ENCODE results near the gene CRMP1. TPM values are rescaled to one million over a fixed set of nuclear protein-coding genes. Genes with fewer than 3 reads are reported as not detected.
A peak's percentile ranks its signal among the peaks of the same experiment; 100 is the strongest.

Gene CRMP1
- total and polyA plus RNA-seq, 7 donors = under 0.01 to 6.4 (median 4.2) TPM; not detected in 1

DNA sequence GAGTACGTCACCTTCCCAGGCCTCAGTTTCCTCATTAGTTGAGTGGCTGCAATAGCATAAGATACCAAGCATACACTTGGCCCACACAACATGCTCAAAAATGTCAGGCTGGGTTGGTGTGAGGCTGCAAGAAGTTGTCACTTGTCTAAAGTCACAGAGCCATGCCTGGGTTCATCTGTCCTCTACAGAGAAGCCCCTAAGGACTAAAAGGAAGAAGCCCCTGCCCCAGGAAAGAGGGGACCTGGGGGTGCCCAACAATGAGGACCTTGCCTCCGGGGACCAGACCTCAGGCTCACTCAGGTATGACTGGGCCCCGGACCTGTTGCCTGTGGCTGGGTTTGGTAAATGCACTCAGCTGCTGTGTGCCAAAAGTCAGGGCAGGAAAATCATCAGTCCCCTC, 82.7 kb downstream of the CRMP1 start:
- intact Hi-C loops (cut with DNase I) = loop anchor here (10.0 kb wide), 1 partner anchor 755 kb away; the partner anchor contains the start of gene STK32B
- DNase-seq = peak; percentile 58
- H3K27ac ChIP-seq = no peak overlapping the region
- TF ChIP-seq POLR2AphosphoS5 (IDR thresholded peaks at IDR 0.05) (no peak), EP300 (IDR thresholded peaks at IDR 0.05) (no peak), POLR2A (IDR thresholded peaks at IDR 0.05) (no peak)
- TF ChIP-seq, protein P1, sequence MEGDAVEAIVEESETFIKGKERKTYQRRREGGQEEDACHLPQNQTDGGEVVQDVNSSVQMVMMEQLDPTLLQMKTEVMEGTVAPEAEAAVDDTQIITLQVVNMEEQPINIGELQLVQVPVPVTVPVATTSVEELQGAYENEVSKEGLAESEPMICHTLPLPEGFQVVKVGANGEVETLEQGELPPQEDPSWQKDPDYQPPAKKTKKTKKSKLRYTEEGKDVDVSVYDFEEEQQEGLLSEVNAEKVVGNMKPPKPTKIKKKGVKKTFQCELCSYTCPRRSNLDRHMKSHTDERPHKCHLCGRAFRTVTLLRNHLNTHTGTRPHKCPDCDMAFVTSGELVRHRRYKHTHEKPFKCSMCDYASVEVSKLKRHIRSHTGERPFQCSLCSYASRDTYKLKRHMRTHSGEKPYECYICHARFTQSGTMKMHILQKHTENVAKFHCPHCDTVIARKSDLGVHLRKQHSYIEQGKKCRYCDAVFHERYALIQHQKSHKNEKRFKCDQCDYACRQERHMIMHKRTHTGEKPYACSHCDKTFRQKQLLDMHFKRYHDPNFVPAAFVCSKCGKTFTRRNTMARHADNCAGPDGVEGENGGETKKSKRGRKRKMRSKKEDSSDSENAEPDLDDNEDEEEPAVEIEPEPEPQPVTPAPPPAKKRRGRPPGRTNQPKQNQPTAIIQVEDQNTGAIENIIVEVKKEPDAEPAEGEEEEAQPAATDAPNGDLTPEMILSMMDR (IDR thresholded peaks at IDR 0.05) = no peak
- H3K4me3 ChIP-seq = no peak overlapping the region
- H3K27me3 ChIP-seq = no peaks in the 10 kb centered on the region
- H3K36me3 ChIP-seq = peaks cover 26 to 72% (median 29%) of the 10 kb centered on the region in 4 donors
- no peaks in the 10 kb centered on the region for H3K9me3 ChIP-seq
- peaks cover 0 to 9% (median 0%) of the 10 kb centered on the region in 4 donors for H3K4me1 ChIP-seq
- 82 to 90% methylated on average over 3 of the region's 3 CpGs for WGBS, 2 donors

DNA sequence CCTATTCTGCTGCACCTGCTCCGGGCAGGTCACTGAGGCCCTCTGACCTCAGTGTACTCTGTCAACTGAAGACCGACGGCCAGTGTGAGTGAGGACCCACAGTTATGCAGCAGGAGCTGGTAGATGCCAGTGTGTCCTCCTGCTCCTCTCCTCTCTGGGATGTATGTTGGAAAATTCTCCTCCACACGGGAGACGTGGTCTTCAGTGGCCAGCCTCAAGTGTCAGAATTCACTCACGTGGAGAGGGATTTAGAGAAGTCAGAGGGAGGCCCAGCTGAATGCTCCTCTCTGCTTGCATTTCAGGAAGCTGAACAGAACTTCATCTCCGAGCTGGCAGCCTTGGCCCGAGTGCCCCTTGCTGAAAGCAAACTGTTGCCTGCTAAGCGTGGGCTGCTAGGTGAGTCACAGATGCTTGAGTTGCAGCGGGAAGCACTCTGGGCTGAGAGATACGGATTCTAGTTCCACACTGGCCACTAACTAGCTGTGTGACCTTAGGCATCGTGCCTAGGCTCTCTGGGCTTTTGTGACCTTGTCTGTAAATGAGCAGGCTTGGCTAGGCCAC, 83.6 kb downstream of the CRMP1 start:
- H3K4me1 ChIP-seq = peaks cover 0 to 9% (median 0%) of the 10 kb centered on the region in 4 donors
- H3K27ac ChIP-seq = no peak overlapping the region
- H3K9me3 ChIP-seq = no peaks in the 10 kb centered on the region
- peak; percentile 50 for DNase-seq
- no peak overlapping the region for H3K4me3 ChIP-seq
- TF ChIP-seq EP300 (IDR thresholded peaks at IDR 0.05) = no peak
- TF ChIP-seq POLR2AphosphoS5 (IDR thresholded peaks at IDR 0.05) = no peak
- TF ChIP-seq, protein P1 (IDR thresholded peaks at IDR 0.05) = no peak
- no peak for TF ChIP-seq POLR2A (IDR thresholded peaks at IDR 0.05)
- intact Hi-C loops (cut with DNase I) = no loop called here
- H3K36me3 ChIP-seq = peaks cover 26 to 73% (median 30%) of the 10 kb centered on the region in 4 donors
- no peaks in the 10 kb centered on the region for H3K27me3 ChIP-seq
- 76 to 85% methylated on average over 12 of the region's 12 CpGs for WGBS, 2 donors

DNA sequence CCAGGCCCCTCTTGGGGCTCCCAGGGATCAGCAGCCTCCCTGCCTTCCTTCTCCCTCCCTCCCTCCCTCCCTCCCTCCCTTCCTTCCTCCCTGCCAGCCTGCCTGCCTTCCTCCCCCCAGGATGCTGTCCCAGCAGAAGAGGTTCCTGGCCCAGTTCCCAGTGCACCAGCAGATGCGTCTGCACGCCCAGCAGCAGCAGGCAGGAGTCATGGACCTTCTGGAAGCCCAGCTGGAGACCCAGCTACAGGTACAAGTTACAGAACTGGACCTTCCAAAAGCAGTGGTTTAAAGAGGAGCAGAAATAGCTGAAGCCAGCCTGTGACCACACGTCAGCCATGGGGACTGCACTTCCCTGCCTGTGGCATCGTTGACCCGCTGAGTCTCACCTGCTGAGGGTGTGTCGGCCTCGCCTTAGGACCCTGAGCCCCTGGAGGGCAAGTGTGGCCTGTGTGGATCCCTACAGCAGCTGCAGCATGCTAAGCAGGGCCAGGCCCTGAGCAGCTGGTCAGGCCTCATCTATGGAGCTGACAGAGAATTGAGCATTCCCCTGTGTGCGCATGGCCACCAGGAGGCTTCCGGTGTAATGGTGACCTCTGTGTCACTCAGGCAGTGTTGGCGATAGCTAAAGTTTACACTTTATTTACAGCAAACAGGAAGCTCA, 84.7 kb downstream of the CRMP1 start:
- Histone ChIP-seq H3K27ac (peak overlapping the region in 2 of 4 donors; percentile 8 to 28), H3K9me3 (no peaks in the 10 kb centered on the region), H3K27me3 (no peaks in the 10 kb centered on the region), H3K4me3 (no peak overlapping the region), H3K36me3 (peaks cover 21 to 80% (median 30%) of the 10 kb centered on the region in 4 donors), H3K4me1 (peaks cover 0 to 9% (median 0%) of the 10 kb centered on the region in 4 donors)
- intact Hi-C loops (cut with DNase I) = no loop called here
- peak; percentile 75 for DNase-seq
- WGBS, 2 donors = 51 to 77% methylated on average over 10 of the region's 10 CpGs
- TF ChIP-seq POLR2AphosphoS5 (IDR thresholded peaks at IDR 0.05) = peak in 1 of 4 donors; percentile 9
- no peak for TF ChIP-seq EP300 (IDR thresholded peaks at IDR 0.05)

DNA sequence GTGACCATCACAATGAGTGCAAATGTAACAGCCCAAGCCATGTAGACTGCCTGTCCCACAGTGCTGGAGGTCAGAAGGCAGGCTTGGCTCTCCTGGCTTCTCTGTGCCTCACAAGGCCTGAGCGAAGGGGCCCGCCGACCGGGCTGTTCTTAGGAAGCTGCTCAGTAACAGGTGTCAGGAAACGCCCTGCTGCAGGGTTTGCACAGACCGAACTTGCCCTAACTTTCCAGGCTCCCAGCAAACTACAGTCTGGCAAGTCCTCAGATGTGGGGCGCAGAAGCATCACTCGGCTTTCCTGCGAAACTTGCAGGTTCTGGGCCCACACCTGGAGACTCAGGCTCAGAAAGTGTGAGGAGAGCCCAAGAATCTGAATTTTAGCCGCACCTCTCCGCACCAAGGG, 87.6 kb downstream of the CRMP1 start:
- Histone ChIP-seq H3K4me1 (peaks cover 0 to 9% (median 0%) of the 10 kb centered on the region in 4 donors), H3K9me3 (no peaks in the 10 kb centered on the region), H3K4me3 (no peak overlapping the region), H3K27ac (no peak overlapping the region), H3K27me3 (no peaks in the 10 kb centered on the region), H3K36me3 (peaks cover 14 to 79% (median 26%) of the 10 kb centered on the region in 4 donors)
- TF ChIP-seq, protein P1 (IDR thresholded peaks at IDR 0.05) = no peak
- TF ChIP-seq POLR2A (IDR thresholded peaks at IDR 0.05) (no peak), POLR2AphosphoS5 (IDR thresholded peaks at IDR 0.05) (no peak), EP300 (IDR thresholded peaks at IDR 0.05) (no peak)
- no peak for DNase-seq
- 89 to 93% methylated on average over 11 of the region's 11 CpGs for WGBS, 2 donors
- intact Hi-C loops (cut with DNase I) = no loop called here

DNA sequence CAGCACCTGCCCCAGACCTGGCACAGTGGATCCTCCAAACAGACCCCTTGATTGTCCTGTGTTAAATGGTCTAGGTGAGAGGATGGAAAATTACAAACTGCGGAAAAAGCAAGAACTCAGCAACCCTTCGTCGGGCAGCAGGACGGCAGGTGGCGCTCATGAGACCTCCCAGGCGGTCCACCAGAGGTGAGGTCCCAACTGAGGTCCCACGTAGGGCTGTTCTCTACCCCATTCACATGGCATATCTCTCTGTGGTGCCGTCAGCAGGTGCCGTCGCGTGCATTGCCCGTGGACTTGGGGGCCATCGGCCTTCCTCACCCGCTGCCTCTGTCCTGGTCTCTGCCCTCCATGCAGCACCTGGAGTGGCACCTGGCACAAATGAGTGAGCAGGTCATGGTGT, 88.2 kb downstream of the CRMP1 start:
- intact Hi-C loops (cut with DNase I) = no loop called here
- WGBS, 2 donors = 93 to 94% methylated on average over 14 of the region's 14 CpGs

More for the DNA sequence above, 88.2 kb downstream of the CRMP1 start:
- Histone ChIP-seq H3K27ac (no peak overlapping the region), H3K27me3 (no peaks in the 10 kb centered on the region), H3K36me3 (peaks cover 8 to 75% (median 23%) of the 10 kb centered on the region in 4 donors), H3K4me1 (peaks cover 0 to 9% (median 0%) of the 10 kb centered on the region in 4 donors), H3K9me3 (no peaks in the 10 kb centered on the region), H3K4me3 (no peak overlapping the region)
- TF ChIP-seq POLR2AphosphoS5 (IDR thresholded peaks at IDR 0.05) (no peak), EP300 (IDR thresholded peaks at IDR 0.05) (no peak), POLR2A (IDR thresholded peaks at IDR 0.05) (no peak)
- TF ChIP-seq, protein P1 (IDR thresholded peaks at IDR 0.05) = no peak
- no peak for DNase-seq
